Measurements from ENCODE around the gene INTS3.

DNA sequence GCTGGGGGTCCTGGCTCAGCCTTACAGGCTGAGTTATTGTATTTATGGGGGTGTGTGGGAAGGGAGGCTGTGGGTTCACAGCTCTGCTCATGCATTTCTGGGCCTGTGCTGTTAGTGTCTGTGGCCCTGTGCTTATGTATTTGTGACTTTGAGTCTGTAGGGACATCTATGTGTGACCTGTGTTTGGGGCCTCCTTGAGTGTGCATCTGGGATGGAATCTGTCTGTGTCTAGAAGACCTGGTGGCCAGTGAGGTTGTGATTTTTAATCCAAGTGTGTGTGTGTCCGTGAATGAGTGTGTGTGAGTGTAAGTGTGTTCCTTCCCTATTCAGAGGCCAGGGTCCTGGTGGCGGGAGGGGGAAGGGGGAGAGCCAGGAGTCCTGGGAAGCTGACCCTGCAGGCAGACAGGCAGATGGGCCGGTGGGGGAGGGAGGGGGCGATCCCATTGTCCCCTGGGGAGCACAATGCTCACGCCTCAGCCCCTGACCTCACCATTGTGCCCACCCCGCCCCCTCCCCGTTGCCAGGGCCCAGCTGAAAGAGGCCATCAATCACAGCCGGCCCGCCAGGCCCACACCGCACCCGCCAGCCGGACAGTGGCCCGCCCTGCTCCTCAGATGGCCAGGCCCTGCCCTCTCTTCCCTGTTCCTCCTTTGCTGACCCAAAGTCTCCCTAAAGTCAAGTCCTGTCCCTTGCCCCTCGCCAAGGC, 66.9 kb downstream of the INTS3 start:
- TF ChIP-seq, protein P1, sequence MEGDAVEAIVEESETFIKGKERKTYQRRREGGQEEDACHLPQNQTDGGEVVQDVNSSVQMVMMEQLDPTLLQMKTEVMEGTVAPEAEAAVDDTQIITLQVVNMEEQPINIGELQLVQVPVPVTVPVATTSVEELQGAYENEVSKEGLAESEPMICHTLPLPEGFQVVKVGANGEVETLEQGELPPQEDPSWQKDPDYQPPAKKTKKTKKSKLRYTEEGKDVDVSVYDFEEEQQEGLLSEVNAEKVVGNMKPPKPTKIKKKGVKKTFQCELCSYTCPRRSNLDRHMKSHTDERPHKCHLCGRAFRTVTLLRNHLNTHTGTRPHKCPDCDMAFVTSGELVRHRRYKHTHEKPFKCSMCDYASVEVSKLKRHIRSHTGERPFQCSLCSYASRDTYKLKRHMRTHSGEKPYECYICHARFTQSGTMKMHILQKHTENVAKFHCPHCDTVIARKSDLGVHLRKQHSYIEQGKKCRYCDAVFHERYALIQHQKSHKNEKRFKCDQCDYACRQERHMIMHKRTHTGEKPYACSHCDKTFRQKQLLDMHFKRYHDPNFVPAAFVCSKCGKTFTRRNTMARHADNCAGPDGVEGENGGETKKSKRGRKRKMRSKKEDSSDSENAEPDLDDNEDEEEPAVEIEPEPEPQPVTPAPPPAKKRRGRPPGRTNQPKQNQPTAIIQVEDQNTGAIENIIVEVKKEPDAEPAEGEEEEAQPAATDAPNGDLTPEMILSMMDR (conservative IDR thresholded peaks at IDR 0.05; ENCODE audit: low read length), result no peak
- no peak for TF ChIP-seq EZH2phosphoT487 (IDR thresholded peaks at IDR 0.05; ENCODE audit: borderline replicate concordance)
